Measurements from ENCODE around the gene STIM1.
"Not testable (repeated sequence)": the region's sequence is repeated elsewhere in the genome, so short reads cannot be mapped to it uniquely, and the experiment has no call there.

STIM1 gene

GRCh38 chr11:3891751-3892150 is 36.3 kb downstream of the STIM1 start:
- H3K4me3 ChIP-seq (ENCODE audit: low read depth, low read length) = no peak overlapping the region
- no peak for DNase-seq (ENCODE audit: low read depth)
- no peak for TF ChIP-seq CTCF (IDR thresholded peaks at IDR 0.05; ENCODE audit: insufficient read depth, low read depth, low read length, missing control alignments)

- no peak for DNase-seq (ENCODE audit: low read depth)
- no peak for TF ChIP-seq CTCF (IDR thresholded peaks at IDR 0.05; ENCODE audit: insufficient read depth, low read depth, low read length, missing control alignments)
- no peak overlapping the region for H3K4me3 ChIP-seq (ENCODE audit: low read depth, low read length)
Measured at GRCh38 chr11:3892156-3892555, 36.7 kb downstream of the STIM1 start.

- no peak for TF ChIP-seq CTCF (IDR thresholded peaks at IDR 0.05; ENCODE audit: insufficient read depth, low read depth, low read length, missing control alignments)
- DNase-seq (ENCODE audit: low read depth) = peak; percentile 65
- H3K4me3 ChIP-seq (ENCODE audit: low read depth, low read length) = peak overlapping the region; percentile 56
Measured at GRCh38 chr11:3893311-3893710, 37.8 kb downstream of the STIM1 start.

GRCh38 chr11:3894128-3894731 is 38.8 kb downstream of the STIM1 start:
- no peak for TF ChIP-seq CTCF (IDR thresholded peaks at IDR 0.05; ENCODE audit: insufficient read depth, low read depth, low read length, missing control alignments)
- DNase-seq (ENCODE audit: low read depth) = peak; percentile 97
- peak overlapping the region; percentile 56 for H3K4me3 ChIP-seq (ENCODE audit: low read depth, low read length)

GRCh38 chr11:3896644-3897043 is 41.2 kb downstream of the STIM1 start:
- TF ChIP-seq CTCF (IDR thresholded peaks at IDR 0.05; ENCODE audit: insufficient read depth, low read depth, low read length, missing control alignments) = no peak
- no peak overlapping the region for H3K4me3 ChIP-seq (ENCODE audit: low read depth, low read length)
- no peak for DNase-seq (ENCODE audit: low read depth)

GRCh38 chr11:3900230-3900629 is 44.8 kb downstream of the STIM1 start:
- H3K4me3 ChIP-seq (ENCODE audit: low read depth, low read length); DNase-seq (ENCODE audit: low read depth): not testable (repeated sequence)

GRCh38 chr11:3901249-3902025 is 46.0 kb downstream of the STIM1 start:
- no peak for DNase-seq (ENCODE audit: low read depth)
- no peak overlapping the region for H3K4me3 ChIP-seq (ENCODE audit: low read depth, low read length)
- TF ChIP-seq CTCF (IDR thresholded peaks at IDR 0.05; ENCODE audit: insufficient read depth, low read depth, low read length, missing control alignments) = no peak

All from GM12865 (cell line).